K562 (cell line): Measurements from ENCODE around the gene SERGEF. TPM values are rescaled to one million over a fixed set of nuclear protein-coding genes. Genes with fewer than 3 reads are reported as not detected.

ENCODE experiments used
- ATAC-seq: fragments of 200-7000 bp; cut with Tn5 transposase; 3 replicates; pipeline ENCODE4 v1.9.1; 2020; ENCODE audit warnings: moderate library complexity
- BruUV-seq: library from RNA; stranded (reverse); fragments of 400-500 nt; replicated peaks from 2 replicates; lab custom pipeline; 2021; lab: Mats Ljungman, UMichigan
- CTCF ChIA-PET: fragments of 300-600 bp; formaldehyde crosslinking; extraction: SDS; loops from one replicate; lab custom pipeline; 2021; ENCODE audit warnings: low intra/inter-chr PET ratio; lab: Yijun Ruan, JAX
- POLR2A ChIA-PET: fragments of 300-600, 350-650 bp; sonication (Branson Sonifier 250); formaldehyde crosslinking; extraction: SDS; loops from one replicate; lab custom pipeline; 2021; ENCODE audit warnings: antibody characterized with exemption, inconsistent platforms; lab: Yijun Ruan, JAX
- DNase-seq, 4 experiments: peaks; one replicate each; pipeline versions ENCODE4 v3.0.0 to v3.0.0-alpha.2; 2011 to 2018; ENCODE audit warnings: low spot score in 3 of 4, mixed read lengths in 3 of 4; ENCODE audit errors: extremely low read depth in 1 of 4
- FAIRE-seq: peaks from 2 replicates; lab custom pipeline; 2011; peaks lifted over from hg19 to GRCh38; lab: Jason Lieb, UNC
- H2AFZ ChIP-seq: 2 replicates; pipeline ENCODE4 v1.6.0; 2011; ENCODE audit warnings: low read depth, low read length, control low read depth, inconsistent platforms
- H3K27ac ChIP-seq: fragments of 200-600 bp; 3 replicates; pipeline ENCODE4 v1.8.0; 2011; ENCODE audit warnings: low read depth, mild to moderate bottlenecking, control low read depth, inconsistent platforms, low read length, moderate library complexity, mixed read lengths; ENCODE audit errors: extremely low read depth
- H3K27me3 ChIP-seq, 2 experiments: fragments of 300-600 bp in 1 of 2; 2 replicates in 1 of 2; 3 replicates in 1 of 2; pipeline versions ENCODE4 v1.6.0 to v1.8.0; 2011; ENCODE audit warnings: inconsistent platforms in 2 of 2, low read length in 2 of 2, mild to moderate bottlenecking in 1 of 2, mixed read lengths in 1 of 2, moderate library complexity in 1 of 2; ENCODE audit not compliant: control insufficient read depth in 2 of 2, insufficient read depth in 2 of 2
- H3K36me3 ChIP-seq: fragments of 300-600 bp; 3 replicates; pipeline ENCODE4 v1.8.0; 2011; ENCODE audit warnings: mild to moderate bottlenecking, low read length, inconsistent platforms; ENCODE audit not compliant: control insufficient read depth, insufficient read depth
- H3K4me1 ChIP-seq, 2 experiments: fragments of 200-600 bp in 1 of 2; replicated peaks in 1 of 2; 2 replicates in 1 of 2; 3 replicates in 1 of 2; pipeline versions ENCODE4 v1.5.1 to v1.8.0; 2011; ENCODE audit warnings: inconsistent platforms in 2 of 2, low read length in 2 of 2, mild to moderate bottlenecking in 1 of 2, mixed read lengths in 1 of 2, moderate library complexity in 1 of 2; ENCODE audit not compliant: control insufficient read depth in 2 of 2, insufficient read depth in 2 of 2
- H3K4me2 ChIP-seq: 2 replicates; pipeline ENCODE4 v1.6.1; 2011; ENCODE audit warnings: low read length, control low read depth, inconsistent platforms, mixed read lengths; ENCODE audit not compliant: insufficient read depth
- H3K4me3 ChIP-seq: fragments of 200-600 bp; sonication (generic), shearing (Covaris generic); 2 replicates; pipeline ENCODE4 v1.5.1; 2016; ENCODE audit warnings: control low read depth, inconsistent platforms
- H3K79me2 ChIP-seq: fragments of 200-600 bp; 3 replicates; pipeline ENCODE4 v1.8.0; 2011; ENCODE audit warnings: low read length, inconsistent platforms; ENCODE audit not compliant: control insufficient read depth, insufficient read depth
- H3K9ac ChIP-seq, 2 experiments: 2 replicates each; pipeline versions ENCODE4 v1.6.0 to v1.6.1; 2011; ENCODE audit warnings: low read depth in 2 of 2, low read length in 2 of 2, control low read depth in 1 of 2, inconsistent platforms in 1 of 2, mild to moderate bottlenecking in 1 of 2, mixed read lengths in 1 of 2; ENCODE audit not compliant: insufficient read depth in 1 of 2
- H3K9me1 ChIP-seq: one replicate; pipeline ENCODE4 v1.6.0; 2011; ENCODE audit warnings: inconsistent platforms, mild to moderate bottlenecking, low read length, moderate library complexity; ENCODE audit not compliant: control insufficient read depth, insufficient read depth
- H3K9me3 ChIP-seq: replicated peaks from 2 replicates; pipeline ENCODE4 v1.5.1; 2011; ENCODE audit warnings: low read depth, low read length, inconsistent platforms; ENCODE audit not compliant: control insufficient read depth, insufficient read depth
- H4K20me1 ChIP-seq: replicated peaks from 2 replicates; pipeline ENCODE4 v1.6.1; 2011; ENCODE audit warnings: low read length, inconsistent platforms, mixed read lengths; ENCODE audit not compliant: control insufficient read depth, insufficient read depth
- CHD2 ChIP-seq: IDR thresholded peaks from 2 replicates; pipeline ENCODE4 v1.6.1; 2011; ENCODE audit warnings: low read depth, low read length
- CTBP1 ChIP-seq: fragments of 450-650 bp; IDR thresholded peaks from 2 replicates; pipeline ENCODE4 v1.6.1; 2016; ENCODE audit warnings: borderline replicate concordance
- DNMT1 ChIP-seq: fragments of 450-650 bp; IDR thresholded peaks from 2 replicates; pipeline ENCODE4 v1.6.1; 2016; ENCODE audit warnings: antibody characterized with exemption, mild to moderate bottlenecking
- GABPB2 ChIP-seq: fragments of 250-450 bp; sonication (Bioruptor Pico); conservative IDR thresholded peaks from 2 replicates; pipeline ENCODE4 v1.5.1; 2021; ENCODE audit warnings: mild to moderate bottlenecking
- KLF1 ChIP-seq: fragments of 450-650 bp; IDR thresholded peaks from 2 replicates; pipeline ENCODE4 v1.6.1; 2016; ENCODE audit warnings: missing genetic modification characterization, missing compliant biosample characterization
- PKNOX1 ChIP-seq: fragments of 450-650 bp; IDR thresholded peaks from 2 replicates; pipeline ENCODE4 v1.6.1; 2016
- RCOR1 ChIP-seq, 2 experiments: IDR thresholded peaks; 2 replicates each; pipeline ENCODE4 v1.6.1; 2012; ENCODE audit warnings: low read depth in 2 of 2, low read length in 2 of 2, borderline replicate concordance in 1 of 2, improper control_type of control experiment in 1 of 2
- SAFB ChIP-seq: fragments of 200-400 bp; formaldehyde crosslinking; IDR thresholded peaks from 2 replicates; pipeline ENCODE4 v1.6.1; 2017; ENCODE audit warnings: low read depth, low read length, borderline replicate concordance
- SIX5 ChIP-seq, 2 experiments: IDR thresholded peaks; 2 replicates each; pipeline ENCODE4 v1.6.1; 2011; ENCODE audit warnings: low read length in 2 of 2, borderline replicate concordance in 1 of 2, low read depth in 1 of 2, mild to moderate bottlenecking in 1 of 2, moderate library complexity in 1 of 2; ENCODE audit not compliant: insufficient read depth in 1 of 2
- ZNF184 ChIP-seq: sonication (generic); formaldehyde crosslinking; IDR thresholded peaks from 2 replicates; pipeline ENCODE4 v1.5.0; 2020; ENCODE audit warnings: missing genetic modification reagents
- ZNF431 ChIP-seq: sonication (generic); formaldehyde crosslinking; IDR thresholded peaks from 2 replicates; pipeline ENCODE4 v1.8.0; 2022; ENCODE audit warnings: mild to moderate bottlenecking, missing genetic modification reagents
- WGBS: fragments of 100-300 bp; shearing (Covaris generic); methylation state at CpG from one replicate; pipeline ENCODE4 v1.1.6; 2016; ENCODE audit warnings: low coverage, mixed read lengths; ENCODE audit not compliant: insufficient coverage; ENCODE audit errors: missing lambda C conversion rate; 5-methylcytosine and 5-hydroxymethylcytosine counted together
- in situ Hi-C: fragments of 300-500 bp; cut with MboI; formaldehyde crosslinking; loops from 4 replicates; pipeline ENCODE4 v1.15.0; 2018; ENCODE audit warnings: inconsistent platforms, mixed read lengths
- intact Hi-C: fragments of 100-400 bp; cut with micrococcal nuclease; formaldehyde crosslinking; loops from 2 replicates; pipeline ENCODE4 v1.14.2; 2022
- polyA plus RNA-seq, 8 experiments: library from polyadenylated mRNA; depleted of rRNA in 4 of 8; stranded (reverse) in 5 of 8; unstranded in 3 of 8; fragments of >200 nt; fragmentation: Nextera tagmentation in 2 of 8; fragmentation: Illumina TruSeq in 1 of 8; extraction: Ambion mirVana in 2 of 8; extraction: Trizol in 1 of 8; gene quantifications; 2 replicates each; pipeline versions ENCODE4 v1.2.1 to v1.2.3, GENCODE V29; 2011 to 2014; ENCODE audit warnings: inconsistent platforms in 1 of 8, missing spikeins in 1 of 8
- total RNA-seq, 7 experiments: library from RNA; depleted of rRNA in 6 of 7; stranded (reverse); fragments of >200 nt in 6 of 7; fragmentation: Illumina TruSeq in 2 of 7; extraction: Trizol in 2 of 7; gene quantifications; 2 replicates each; pipeline versions ENCODE4 v1.2.1 to v1.2.3, GENCODE V29; 2011 to 2021; ENCODE audit warnings: low replicate concordance in 1 of 7
- TF ChIP-seq, protein P1 (sequence below): sonication (generic); formaldehyde crosslinking; IDR thresholded peaks from 2 replicates; pipeline ENCODE4 v1.8.0; 2022; ENCODE audit warnings: mild to moderate bottlenecking, missing genetic modification reagents
- TF ChIP-seq, protein P2 (sequence below): IDR thresholded peaks from 2 replicates; pipeline ENCODE4 v1.6.1; 2014; ENCODE audit warnings: antibody characterized with exemption

Gene SERGEF
- total and polyA plus RNA-seq, 9 of the 15 experiments (the other 6 are each of a cell fraction or from before 2014, with no cell fraction given), result 10.2 to 28.0 (median 19.9) TPM

DNA sequence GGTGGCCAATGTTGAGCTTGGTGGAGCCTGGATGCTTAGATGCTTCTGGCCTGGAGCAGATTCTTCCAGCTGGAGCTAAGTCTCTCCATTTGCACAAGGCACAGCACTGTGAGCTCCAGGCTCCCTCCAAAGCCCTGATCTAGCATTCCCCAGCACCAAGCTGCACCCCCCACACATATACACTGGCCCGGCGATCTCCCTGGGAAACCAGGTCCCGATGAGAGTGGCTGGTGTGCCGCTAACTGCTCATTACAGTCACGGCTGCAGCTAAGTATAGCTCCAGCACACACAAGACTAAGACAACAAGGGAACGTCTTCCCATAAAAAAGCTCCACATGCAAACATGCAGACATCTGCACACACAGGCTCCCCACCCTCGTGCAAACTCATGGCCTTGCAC is 260.7 kb downstream of the SERGEF start:
- CTCF ChIA-PET, result no interaction called here

More for the DNA sequence above, 260.7 kb downstream of the SERGEF start:
- intact Hi-C loops (no loop called here), in situ Hi-C loops (no loop called here)
- DNase-seq (no peak), FAIRE-seq (no peak), ATAC-seq (no peak)
- POLR2A ChIA-PET, result no interaction called here
- H3K27me3 ChIP-seq, result peaks cover 2 to 45% of the 10 kb centered on the region in 2 experiments; a peak in 3 of 5 replicates
- WGBS, result 2% methylated on average over 7 of the region's 7 CpGs
- H3K9ac ChIP-seq, result no peak overlapping the region
- H3K4me3 ChIP-seq, result no peak overlapping the region
- TF ChIP-seq ZNF184 (CRISPR knock-in tag) (no peak), RCOR1 (IDR thresholded peaks at IDR 0.05; ENCODE audit: borderline replicate concordance in 1 of 2, low read depth in 2 of 2, low read length in 2 of 2) (no peak), KLF1 (tag) (no peak), PKNOX1 (no peak), DNMT1 (no peak), SIX5 (IDR thresholded peaks at IDR 0.05; ENCODE audit: borderline replicate concordance in 1 of 2, insufficient read depth in 1 of 2, low read depth in 1 of 2, low read length in 2 of 2) (no peak), ZNF431 (no peak), CTBP1 (no peak), SAFB (no peak), GABPB2 (CRISPR knock-in tag) (no peak), CHD2 (no peak)
- TF ChIP-seq, protein P1, sequence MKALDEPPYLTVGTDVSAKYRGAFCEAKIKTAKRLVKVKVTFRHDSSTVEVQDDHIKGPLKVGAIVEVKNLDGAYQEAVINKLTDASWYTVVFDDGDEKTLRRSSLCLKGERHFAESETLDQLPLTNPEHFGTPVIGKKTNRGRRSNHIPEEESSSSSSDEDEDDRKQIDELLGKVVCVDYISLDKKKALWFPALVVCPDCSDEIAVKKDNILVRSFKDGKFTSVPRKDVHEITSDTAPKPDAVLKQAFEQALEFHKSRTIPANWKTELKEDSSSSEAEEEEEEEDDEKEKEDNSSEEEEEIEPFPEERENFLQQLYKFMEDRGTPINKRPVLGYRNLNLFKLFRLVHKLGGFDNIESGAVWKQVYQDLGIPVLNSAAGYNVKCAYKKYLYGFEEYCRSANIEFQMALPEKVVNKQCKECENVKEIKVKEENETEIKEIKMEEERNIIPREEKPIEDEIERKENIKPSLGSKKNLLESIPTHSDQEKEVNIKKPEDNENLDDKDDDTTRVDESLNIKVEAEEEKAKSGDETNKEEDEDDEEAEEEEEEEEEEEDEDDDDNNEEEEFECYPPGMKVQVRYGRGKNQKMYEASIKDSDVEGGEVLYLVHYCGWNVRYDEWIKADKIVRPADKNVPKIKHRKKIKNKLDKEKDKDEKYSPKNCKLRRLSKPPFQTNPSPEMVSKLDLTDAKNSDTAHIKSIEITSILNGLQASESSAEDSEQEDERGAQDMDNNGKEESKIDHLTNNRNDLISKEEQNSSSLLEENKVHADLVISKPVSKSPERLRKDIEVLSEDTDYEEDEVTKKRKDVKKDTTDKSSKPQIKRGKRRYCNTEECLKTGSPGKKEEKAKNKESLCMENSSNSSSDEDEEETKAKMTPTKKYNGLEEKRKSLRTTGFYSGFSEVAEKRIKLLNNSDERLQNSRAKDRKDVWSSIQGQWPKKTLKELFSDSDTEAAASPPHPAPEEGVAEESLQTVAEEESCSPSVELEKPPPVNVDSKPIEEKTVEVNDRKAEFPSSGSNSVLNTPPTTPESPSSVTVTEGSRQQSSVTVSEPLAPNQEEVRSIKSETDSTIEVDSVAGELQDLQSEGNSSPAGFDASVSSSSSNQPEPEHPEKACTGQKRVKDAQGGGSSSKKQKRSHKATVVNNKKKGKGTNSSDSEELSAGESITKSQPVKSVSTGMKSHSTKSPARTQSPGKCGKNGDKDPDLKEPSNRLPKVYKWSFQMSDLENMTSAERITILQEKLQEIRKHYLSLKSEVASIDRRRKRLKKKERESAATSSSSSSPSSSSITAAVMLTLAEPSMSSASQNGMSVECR (CRISPR knock-in tag), result no peak
- TF ChIP-seq, protein P2, sequence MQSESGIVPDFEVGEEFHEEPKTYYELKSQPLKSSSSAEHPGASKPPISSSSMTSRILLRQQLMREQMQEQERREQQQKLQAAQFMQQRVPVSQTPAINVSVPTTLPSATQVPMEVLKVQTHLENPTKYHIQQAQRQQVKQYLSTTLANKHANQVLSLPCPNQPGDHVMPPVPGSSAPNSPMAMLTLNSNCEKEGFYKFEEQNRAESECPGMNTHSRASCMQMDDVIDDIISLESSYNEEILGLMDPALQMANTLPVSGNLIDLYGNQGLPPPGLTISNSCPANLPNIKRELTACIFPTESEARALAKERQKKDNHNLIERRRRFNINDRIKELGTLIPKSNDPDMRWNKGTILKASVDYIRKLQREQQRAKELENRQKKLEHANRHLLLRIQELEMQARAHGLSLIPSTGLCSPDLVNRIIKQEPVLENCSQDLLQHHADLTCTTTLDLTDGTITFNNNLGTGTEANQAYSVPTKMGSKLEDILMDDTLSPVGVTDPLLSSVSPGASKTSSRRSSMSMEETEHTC, result no peak
- no peak overlapping the region for H2AFZ ChIP-seq
- no peaks in the 10 kb centered on the region for H3K9me1 ChIP-seq
- H3K4me1 ChIP-seq, result no peaks in the 10 kb centered on the region
- H3K36me3 ChIP-seq, result no peaks in the 10 kb centered on the region
- no peak overlapping the region for H3K4me2 ChIP-seq
- no peak overlapping the region for H3K27ac ChIP-seq
- H3K9me3 ChIP-seq, result no peaks in the 10 kb centered on the region
- no peaks in the 10 kb centered on the region for H4K20me1 ChIP-seq
- no TSS peak for BruUV-seq
- no peaks in the 10 kb centered on the region for H3K79me2 ChIP-seq
